Activated B cell treated with CpG ODN at 0.5 μM for 24 hours (primary cell): ENCODE measurements around the gene DVL2. TPM values are rescaled to one million over a fixed set of nuclear protein-coding genes. Genes with fewer than 3 reads are reported as not detected.

Experiments used
- ATAC-seq: fragments of 200-7000 bp; cut with Tn5 transposase; one replicate; pipeline ENCODE4 v1.10.0; 2021; ENCODE audit warnings: low read depth, mild to moderate bottlenecking, moderate library complexity
- CTCF ChIA-PET: fragments of 350-600 bp; sonication (Branson Sonifier 250); formaldehyde crosslinking; loops from one replicate; lab custom pipeline; 2021; ENCODE audit warnings: antibody characterized with exemption; lab: Charles Lee
- POLR2A ChIA-PET: fragments of 350-600 bp; sonication (Branson Sonifier 250); formaldehyde crosslinking; loops from one replicate; lab custom pipeline; 2021; ENCODE audit warnings: antibody characterized with exemption; lab: Charles Lee
- DNase-seq: peaks from one replicate; pipeline ENCODE4 v3.0.0; 2022
- H3K27ac Mint-ChIP-seq: one replicate; pipeline ENCODE4 v1.8.0; 2020; ENCODE audit warnings: mixed read lengths
- H3K27me3 Mint-ChIP-seq: one replicate; pipeline ENCODE4 v1.8.0; 2021; ENCODE audit warnings: mixed read lengths
- H3K36me3 Mint-ChIP-seq: one replicate; pipeline ENCODE4 v1.8.0; 2021; ENCODE audit warnings: low read depth, mixed read lengths
- H3K4me1 Mint-ChIP-seq: one replicate; pipeline ENCODE4 v1.8.0; 2021; ENCODE audit warnings: mixed read lengths
- H3K4me3 Mint-ChIP-seq: one replicate; pipeline ENCODE4 v1.8.0; 2020; ENCODE audit warnings: mild to moderate bottlenecking, mixed read lengths
- H3K9me3 Mint-ChIP-seq: one replicate; pipeline ENCODE4 v1.8.0; 2020; ENCODE audit warnings: mixed read lengths
- intact Hi-C: fragments of 100-400 bp; cut with micrococcal nuclease; formaldehyde crosslinking; loops from one replicate; pipeline ENCODE4 v1.15.1; 2024
- total RNA-seq: library from RNA; stranded (reverse); gene quantifications from 2 replicates; pipeline ENCODE4 v1.2.3, GENCODE V29; 2022
- TF ChIP-seq, protein P1 (sequence below): fragments of 200-600 bp; IDR thresholded peaks from one replicate; pipeline ENCODE4 v1.8.0; 2022; ENCODE audit warnings: antibody characterized with exemption, mild to moderate bottlenecking

DVL2 gene
- total RNA-seq, 1 donor from 2014 or later = 64.6 TPM

DNA sequence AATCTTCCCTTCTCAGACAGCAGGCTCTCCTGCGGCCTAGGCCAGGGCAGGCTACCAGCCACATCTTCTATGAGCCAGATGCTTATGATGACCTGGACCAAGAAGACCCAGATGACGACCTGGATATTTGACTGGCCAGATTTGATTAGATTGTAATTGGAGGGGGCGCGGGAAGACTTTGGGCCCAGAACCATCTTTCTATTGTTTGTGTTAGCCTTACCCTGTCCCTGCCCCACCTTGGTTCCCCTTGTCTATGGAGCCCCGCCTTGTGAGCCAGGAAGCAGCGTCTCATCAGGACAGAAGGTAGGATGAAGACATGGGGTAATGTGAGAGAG is 25.2 kb upstream of the DVL2 start:
- TF ChIP-seq, protein P1, sequence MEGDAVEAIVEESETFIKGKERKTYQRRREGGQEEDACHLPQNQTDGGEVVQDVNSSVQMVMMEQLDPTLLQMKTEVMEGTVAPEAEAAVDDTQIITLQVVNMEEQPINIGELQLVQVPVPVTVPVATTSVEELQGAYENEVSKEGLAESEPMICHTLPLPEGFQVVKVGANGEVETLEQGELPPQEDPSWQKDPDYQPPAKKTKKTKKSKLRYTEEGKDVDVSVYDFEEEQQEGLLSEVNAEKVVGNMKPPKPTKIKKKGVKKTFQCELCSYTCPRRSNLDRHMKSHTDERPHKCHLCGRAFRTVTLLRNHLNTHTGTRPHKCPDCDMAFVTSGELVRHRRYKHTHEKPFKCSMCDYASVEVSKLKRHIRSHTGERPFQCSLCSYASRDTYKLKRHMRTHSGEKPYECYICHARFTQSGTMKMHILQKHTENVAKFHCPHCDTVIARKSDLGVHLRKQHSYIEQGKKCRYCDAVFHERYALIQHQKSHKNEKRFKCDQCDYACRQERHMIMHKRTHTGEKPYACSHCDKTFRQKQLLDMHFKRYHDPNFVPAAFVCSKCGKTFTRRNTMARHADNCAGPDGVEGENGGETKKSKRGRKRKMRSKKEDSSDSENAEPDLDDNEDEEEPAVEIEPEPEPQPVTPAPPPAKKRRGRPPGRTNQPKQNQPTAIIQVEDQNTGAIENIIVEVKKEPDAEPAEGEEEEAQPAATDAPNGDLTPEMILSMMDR = no peak
- Mint-ChIP-seq H3K27me3 (peaks cover 11% of the 10 kb centered on the region), H3K4me3 (no peak overlapping the region), H3K9me3 (no peaks in the 10 kb centered on the region), H3K36me3 (peaks cover 39% of the 10 kb centered on the region), H3K27ac (no peak overlapping the region), H3K4me1 (peaks cover 29% of the 10 kb centered on the region)
- intact Hi-C loops = no loop called here
- ChIA-PET CTCF (interaction anchor here (0.6 kb wide), 1 partner anchor 45 kb away, joined by 3 read pairs; no protein-coding TSS in a partner anchor), POLR2A (interaction anchor here (0.5 to 1.2 kb wide), 4 partner anchors 8 to 50 kb away, joined by 3 to 4 read pairs (median 4); partner anchors contain the start of gene CTDNEP1)
- DNase-seq = no peak
- no peak for ATAC-seq

DNA sequence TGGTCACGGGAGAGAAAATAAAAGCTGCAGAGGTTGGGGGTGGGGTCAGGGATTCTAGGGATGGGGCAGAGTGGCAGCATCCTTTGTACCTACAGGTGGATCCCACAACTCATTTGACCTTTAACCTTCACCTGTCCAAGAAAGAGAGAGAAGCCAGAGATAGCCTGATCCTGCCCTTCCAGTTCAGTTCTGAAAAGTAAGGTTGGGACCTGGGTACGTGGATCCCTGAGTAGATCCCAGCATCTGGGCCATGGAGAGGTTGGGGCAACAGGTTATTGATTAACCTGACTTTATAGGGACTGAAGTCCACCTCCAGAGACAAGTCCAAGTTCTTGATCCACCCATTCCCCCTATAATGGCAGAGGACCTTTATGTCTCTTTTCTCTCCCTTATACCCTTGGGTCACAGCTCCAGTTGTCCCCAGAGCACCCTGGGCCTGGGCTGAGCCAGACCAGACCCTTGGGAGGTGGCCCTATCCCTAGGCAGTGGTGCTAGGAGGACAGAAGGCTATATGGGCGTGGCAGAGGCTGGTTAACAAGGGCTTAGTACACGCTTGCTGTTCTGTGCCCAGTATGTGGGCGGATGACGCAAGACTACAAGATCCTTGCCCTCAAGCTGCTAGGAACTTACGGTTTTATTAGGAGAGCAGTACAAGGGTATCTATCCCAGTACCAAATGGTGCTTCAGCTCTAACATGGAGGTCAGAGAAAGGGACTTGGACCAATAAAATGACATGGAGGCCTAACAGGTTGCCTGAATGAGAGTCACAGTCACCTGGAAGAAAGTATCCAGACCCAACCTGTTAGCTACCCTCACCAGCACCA is 24.6 kb upstream of the DVL2 start:
- Mint-ChIP-seq H3K36me3 (peaks cover 44% of the 10 kb centered on the region), H3K4me1 (peaks cover 30% of the 10 kb centered on the region), H3K27me3 (peaks cover 10% of the 10 kb centered on the region), H3K27ac (no peak overlapping the region), H3K9me3 (no peaks in the 10 kb centered on the region), H3K4me3 (no peak overlapping the region)
- intact Hi-C loops = no loop called here
- DNase-seq (no peak), ATAC-seq (no peak)
- POLR2A ChIA-PET = interaction anchor here (0.6 to 1.2 kb wide), 3 partner anchors 8 to 50 kb away, joined by 4 read pairs; partner anchors contain the start of gene CTDNEP1
- TF ChIP-seq, protein P1 = no peak
- CTCF ChIA-PET = interaction anchor here (0.6 kb wide), 1 partner anchor 45 kb away, joined by 3 read pairs; no protein-coding TSS in a partner anchor

DNA sequence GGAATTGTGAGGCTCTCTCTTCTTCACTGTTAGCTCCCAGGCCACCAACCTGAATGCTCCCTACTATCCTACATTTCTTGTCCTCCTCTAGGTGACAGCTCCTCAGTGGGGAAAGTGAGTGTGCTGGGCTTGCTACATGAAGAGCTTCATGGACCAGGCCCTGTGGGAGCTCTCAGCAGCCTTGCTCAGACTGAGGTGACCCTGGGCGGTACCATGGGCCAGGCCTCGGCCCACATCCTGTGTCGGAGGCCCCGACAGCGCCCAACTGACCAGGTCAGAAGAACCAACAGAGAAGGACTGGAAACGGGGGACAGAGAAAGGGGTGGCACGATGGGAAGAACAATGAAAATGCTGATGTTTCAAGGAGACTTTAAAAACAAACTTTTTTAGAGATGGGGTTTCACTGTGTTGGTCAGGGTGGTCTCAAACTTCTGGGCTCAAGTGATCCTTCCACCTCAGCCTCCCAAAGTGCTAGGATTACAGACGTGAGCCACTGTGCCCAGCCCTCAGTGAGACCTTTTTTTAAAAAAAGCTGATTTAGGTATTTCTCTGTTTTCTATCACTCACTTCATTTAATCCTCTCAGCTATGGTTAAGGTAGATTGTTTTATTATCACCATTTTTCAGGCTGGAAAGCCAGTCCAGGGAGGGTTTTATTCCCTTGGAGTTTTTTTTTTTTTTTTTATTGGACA is 22.6 kb upstream of the DVL2 start:
- ChIA-PET CTCF (no interaction called here), POLR2A (interaction anchor here (1.0 to 1.2 kb wide), 4 partner anchors 8 to 48 kb away, joined by 3 read pairs; partner anchors contain the start of gene PHF23)
- no peak for DNase-seq
- H3K4me3 Mint-ChIP-seq = no peak overlapping the region
- peaks cover 62% of the 10 kb centered on the region for H3K36me3 Mint-ChIP-seq
- no peak overlapping the region for H3K27ac Mint-ChIP-seq
- ATAC-seq = no peak
- H3K9me3 Mint-ChIP-seq = no peaks in the 10 kb centered on the region
- intact Hi-C loops = no loop called here
- peaks cover 29% of the 10 kb centered on the region for H3K4me1 Mint-ChIP-seq
- TF ChIP-seq, protein P1 = no peak
- H3K27me3 Mint-ChIP-seq = no peaks in the 10 kb centered on the region

DNA sequence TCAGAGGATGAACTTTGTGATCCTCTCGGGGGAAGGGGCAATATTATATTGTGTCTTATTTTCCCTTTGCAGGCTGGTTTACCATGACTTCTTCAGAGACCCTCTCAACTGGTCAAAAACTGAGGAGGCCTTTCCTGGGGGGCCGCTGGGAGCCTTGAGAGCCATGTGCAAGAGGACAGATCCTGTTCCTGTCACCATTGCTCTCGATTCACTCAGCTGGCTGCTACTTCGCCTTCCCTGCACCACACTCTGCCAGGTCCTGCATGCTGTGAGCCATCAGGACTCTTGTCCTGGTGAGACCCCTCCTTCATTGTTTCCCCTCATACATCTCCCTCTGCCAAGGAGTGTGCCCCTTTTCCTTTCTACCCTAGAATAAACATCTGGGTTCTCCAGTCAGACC is 20.2 kb upstream of the DVL2 start:
- Mint-ChIP-seq H3K27me3 (no peaks in the 10 kb centered on the region), H3K27ac (no peak overlapping the region), H3K4me1 (peaks cover 32% of the 10 kb centered on the region), H3K36me3 (peaks cover 69% of the 10 kb centered on the region), H3K9me3 (no peaks in the 10 kb centered on the region), H3K4me3 (no peak overlapping the region)
- ATAC-seq (no peak), DNase-seq (no peak)
- TF ChIP-seq, protein P1 = no peak
- ChIA-PET POLR2A (interaction anchor here (0.6 to 0.7 kb wide), 3 partner anchors 11 to 428 kb away, joined by 3 to 7 read pairs (median 4); no protein-coding TSS in a partner anchor), CTCF (interaction anchor here (1.2 kb wide), 1 partner anchor 42 kb away, joined by 3 read pairs; no protein-coding TSS in a partner anchor)
- intact Hi-C loops = loop anchor here (5.0 kb wide), 1 partner anchor 228 kb away; the partner anchor contains the start of genes POLR2A and SLC35G6
